PC-3 (cell line): ENCODE results near the gene LRRC8E.

Experiments
- EZH2 ChIP-seq: fragments of 300-600 bp; sonication (generic); IDR thresholded peaks from one replicate; pipeline ENCODE4 v1.6.1; 2017; ENCODE audit warnings: antibody characterized with exemption, mild to moderate bottlenecking, low read length; ENCODE audit not compliant: unreplicated experiment
- TF ChIP-seq, protein P1 (sequence below): fragments of 300-600 bp; sonication (generic); conservative IDR thresholded peaks from 2 replicates; pipeline ENCODE4 v1.5.1; 2017; ENCODE audit warnings: antibody characterized with exemption, low read depth, mild to moderate bottlenecking, low read length

DNA sequence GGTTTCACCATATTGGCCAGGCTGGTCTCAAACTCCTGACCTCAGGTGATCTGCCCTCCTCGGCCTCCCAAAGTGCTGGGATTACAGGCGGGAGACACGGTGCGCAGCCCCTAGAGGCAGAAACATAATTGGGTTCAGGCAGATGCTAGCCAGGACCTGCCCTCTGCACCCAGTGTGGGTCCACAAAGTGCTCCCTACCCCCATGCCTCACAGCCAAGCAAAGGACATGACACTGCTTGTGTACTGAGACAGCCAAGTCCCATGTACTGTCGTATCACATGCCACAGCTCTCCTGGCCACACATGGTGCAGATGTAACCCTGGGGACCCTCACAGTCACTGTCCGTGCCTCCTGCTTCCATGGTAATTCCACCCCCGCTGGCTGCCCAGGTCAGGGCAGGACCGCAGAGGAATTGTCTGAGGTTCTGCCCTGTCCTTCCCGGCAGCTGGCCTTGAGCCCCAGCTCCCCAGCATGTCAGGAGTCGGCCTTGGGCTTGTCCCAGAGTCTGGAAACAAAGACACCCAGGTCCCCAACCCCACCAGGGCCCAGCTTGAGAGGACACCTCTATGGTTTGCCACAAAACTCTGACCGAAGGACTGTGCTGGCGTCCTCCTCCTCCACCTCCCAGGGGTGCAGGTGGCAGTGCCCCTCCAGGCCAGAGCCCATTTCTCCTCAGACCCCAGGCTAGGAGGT, 21.8 kb upstream of the LRRC8E start:
- TF ChIP-seq, protein P1, sequence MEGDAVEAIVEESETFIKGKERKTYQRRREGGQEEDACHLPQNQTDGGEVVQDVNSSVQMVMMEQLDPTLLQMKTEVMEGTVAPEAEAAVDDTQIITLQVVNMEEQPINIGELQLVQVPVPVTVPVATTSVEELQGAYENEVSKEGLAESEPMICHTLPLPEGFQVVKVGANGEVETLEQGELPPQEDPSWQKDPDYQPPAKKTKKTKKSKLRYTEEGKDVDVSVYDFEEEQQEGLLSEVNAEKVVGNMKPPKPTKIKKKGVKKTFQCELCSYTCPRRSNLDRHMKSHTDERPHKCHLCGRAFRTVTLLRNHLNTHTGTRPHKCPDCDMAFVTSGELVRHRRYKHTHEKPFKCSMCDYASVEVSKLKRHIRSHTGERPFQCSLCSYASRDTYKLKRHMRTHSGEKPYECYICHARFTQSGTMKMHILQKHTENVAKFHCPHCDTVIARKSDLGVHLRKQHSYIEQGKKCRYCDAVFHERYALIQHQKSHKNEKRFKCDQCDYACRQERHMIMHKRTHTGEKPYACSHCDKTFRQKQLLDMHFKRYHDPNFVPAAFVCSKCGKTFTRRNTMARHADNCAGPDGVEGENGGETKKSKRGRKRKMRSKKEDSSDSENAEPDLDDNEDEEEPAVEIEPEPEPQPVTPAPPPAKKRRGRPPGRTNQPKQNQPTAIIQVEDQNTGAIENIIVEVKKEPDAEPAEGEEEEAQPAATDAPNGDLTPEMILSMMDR = no peak
- TF ChIP-seq EZH2 = no peak
